Measurements from ENCODE around the gene HSF5. TPM values are rescaled to one million over a fixed set of nuclear protein-coding genes. Genes with fewer than 3 reads are reported as not detected.

Gene HSF5
- total RNA-seq, 2 experiments from 2014 or later: 1.6 to 1.7 TPM

- Mint-ChIP-seq H3K36me3 (ENCODE audit: low read depth) (no peaks in the 10 kb centered on the region), H3K4me1 (ENCODE audit: low read depth) (peaks cover 40% of the 10 kb centered on the region), H3K27me3 (no peaks in the 10 kb centered on the region), H3K4me3 (no peak overlapping the region), H3K9me3 (no peaks in the 10 kb centered on the region), H3K27ac (peak overlapping the region; percentile 53)
- H3K27ac ChIP-seq (ENCODE audit: low read depth in 1 of 2, low read length in 2 of 2): no peak overlapping the region
- no peaks in the 10 kb centered on the region for H3K27me3 ChIP-seq (ENCODE audit: control insufficient read depth in 1 of 2, insufficient read depth in 2 of 2, low read length in 2 of 2)
- intact Hi-C loops (cut with DNase I, micrococcal nuclease): no loop called here
- no peaks in the 10 kb centered on the region for H3K36me3 ChIP-seq (ENCODE audit: insufficient read depth, low read length)
- H3K9me3 ChIP-seq (ENCODE audit: control insufficient read depth in 1 of 2, insufficient read depth in 1 of 2, low read length in 2 of 2): no peaks in the 10 kb centered on the region
- H3K4me1 ChIP-seq (ENCODE audit: insufficient read depth, low read length): peaks cover 28% of the 10 kb centered on the region
- CTCF ChIA-PET: interaction anchor here (1.3 to 1.5 kb wide), 2 partner anchors 35 to 38 kb away, joined by 3 to 6 read pairs; partner anchors contain the start of gene RNF43
- DNase-seq: no peak
- no peak for TF ChIP-seq CTCF (IDR thresholded peaks at IDR 0.05)
- POLR2A ChIA-PET: interaction anchor here (1.1 to 2.9 kb wide), 4 partner anchors 12 to 55 kb away, joined by 3 to 12 read pairs (median 4); partner anchors contain the start of genes SUPT4H1 and TSPOAP1
- ATAC-seq (ENCODE audit: poor library complexity): no peak
- no peak overlapping the region for H3K4me3 ChIP-seq (ENCODE audit: low read length)
These were observed 105.4 kb downstream of the HSF5 start for GRCh38 chr17:58382872-58383242.

GRCh38 chr17:58382108-58382871, 105.9 kb downstream of the HSF5 start:
- Mint-ChIP-seq H3K27ac (peak overlapping the region; percentile 53), H3K9me3 (no peaks in the 10 kb centered on the region), H3K36me3 (ENCODE audit: low read depth) (no peaks in the 10 kb centered on the region), H3K27me3 (no peaks in the 10 kb centered on the region), H3K4me3 (peak overlapping the region; percentile 1), H3K4me1 (ENCODE audit: low read depth) (peaks cover 46% of the 10 kb centered on the region)
- no peak for TF ChIP-seq CTCF (IDR thresholded peaks at IDR 0.05)
- H3K4me1 ChIP-seq (ENCODE audit: insufficient read depth, low read length): peaks cover 30% of the 10 kb centered on the region
- H3K36me3 ChIP-seq (ENCODE audit: insufficient read depth, low read length): no peaks in the 10 kb centered on the region
- H3K27ac ChIP-seq (ENCODE audit: low read depth in 1 of 2, low read length in 2 of 2): no peak overlapping the region
- DNase-seq (peak in 1 of 14 experiments; percentile 45), ATAC-seq (ENCODE audit: poor library complexity) (no peak)
- no peak overlapping the region for H3K4me3 ChIP-seq (ENCODE audit: low read length)
- H3K9me3 ChIP-seq (ENCODE audit: control insufficient read depth in 1 of 2, insufficient read depth in 1 of 2, low read length in 2 of 2): no peaks in the 10 kb centered on the region
- POLR2A ChIA-PET: interaction anchor here (1.1 to 2.9 kb wide), 6 partner anchors 11 to 54 kb away, joined by 3 to 12 read pairs (median 4); partner anchors contain the start of genes SUPT4H1 and TSPOAP1
- CTCF ChIA-PET: interaction anchor here (1.2 to 1.5 kb wide), 3 partner anchors 26 to 38 kb away, joined by 3 to 6 read pairs (median 3); partner anchors contain the start of gene RNF43
- no peaks in the 10 kb centered on the region for H3K27me3 ChIP-seq (ENCODE audit: control insufficient read depth in 1 of 2, insufficient read depth in 2 of 2, low read length in 2 of 2)
- intact Hi-C loops (cut with DNase I, micrococcal nuclease): no loop called here

GRCh38 chr17:58381124-58382035, 106.8 kb downstream of the HSF5 start:
- H3K27me3 Mint-ChIP-seq: no peaks in the 10 kb centered on the region

More at GRCh38 chr17:58381124-58382035, 106.8 kb downstream of the HSF5 start:
- H3K27ac Mint-ChIP-seq: peak overlapping the region; percentile 53
- no peak for TF ChIP-seq CTCF (IDR thresholded peaks at IDR 0.05)
- ChIA-PET CTCF (interaction anchor here (0.6 to 1.5 kb wide), 3 partner anchors 27 to 58 kb away, joined by 3 to 6 read pairs (median 3); partner anchors contain the start of gene RNF43), POLR2A (interaction anchor here (1.1 to 2.9 kb wide), 4 partner anchors 22 to 53 kb away, joined by 3 to 12 read pairs (median 5); partner anchors contain the start of genes SUPT4H1 and TSPOAP1)
- DNase-seq: no peak
- H3K4me1 ChIP-seq (ENCODE audit: insufficient read depth, low read length): peaks cover 30% of the 10 kb centered on the region
- intact Hi-C loops (cut with DNase I, micrococcal nuclease): no loop called here
- H3K4me1 Mint-ChIP-seq (ENCODE audit: low read depth): peaks cover 50% of the 10 kb centered on the region
- H3K4me3 Mint-ChIP-seq: no peak overlapping the region
- H3K36me3 Mint-ChIP-seq (ENCODE audit: low read depth): no peaks in the 10 kb centered on the region
- no peak overlapping the region for H3K4me3 ChIP-seq (ENCODE audit: low read length)
- H3K36me3 ChIP-seq (ENCODE audit: insufficient read depth, low read length): no peaks in the 10 kb centered on the region
- no peak for ATAC-seq (ENCODE audit: poor library complexity)
- no peaks in the 10 kb centered on the region for H3K9me3 ChIP-seq (ENCODE audit: control insufficient read depth in 1 of 2, insufficient read depth in 1 of 2, low read length in 2 of 2)
- H3K9me3 Mint-ChIP-seq: no peaks in the 10 kb centered on the region
- no peaks in the 10 kb centered on the region for H3K27me3 ChIP-seq (ENCODE audit: control insufficient read depth in 1 of 2, insufficient read depth in 2 of 2, low read length in 2 of 2)
- no peak overlapping the region for H3K27ac ChIP-seq (ENCODE audit: low read depth in 1 of 2, low read length in 2 of 2)
